T-helper 17 cell (primary cell): ENCODE measurements around the gene ETV2. TPM values are rescaled to one million over a fixed set of nuclear protein-coding genes. Genes with fewer than 3 reads are reported as not detected.
"Not testable (repeated sequence)": the region's sequence is repeated elsewhere in the genome, so short reads cannot be mapped to it uniquely, and the experiment has no call there.

Experiments
- ATAC-seq: fragments of 150-1000 bp; cut with Tn5 transposase; 2 replicates; pipeline ENCODE4 v1.10.0; 2021; ENCODE audit warnings: mild to moderate bottlenecking, moderate library complexity
- DNase-seq, 3 donors: peaks; one replicate each; pipeline versions ENCODE4 v3.0.0 to v3.0.0-alpha.2; 2020 to 2021
- H3K9me3 ChIP-seq: one replicate; pipeline ENCODE4 v1.7.0; 2013; ENCODE audit warnings: low read length, mild to moderate bottlenecking; ENCODE audit not compliant: control insufficient read depth, poor library complexity, severe bottlenecking
- H3K27ac Mint-ChIP-seq: one replicate; pipeline ENCODE4 v1.8.0; 2022; ENCODE audit warnings: mild to moderate bottlenecking, moderate library complexity, mixed read lengths
- H3K27me3 Mint-ChIP-seq: one replicate; pipeline ENCODE4 v1.8.0; 2022; ENCODE audit warnings: mixed read lengths
- H3K36me3 Mint-ChIP-seq: one replicate; pipeline ENCODE4 v1.8.0; 2022; ENCODE audit warnings: low read depth, mixed read lengths
- H3K4me1 Mint-ChIP-seq: one replicate; pipeline ENCODE4 v1.8.0; 2022; ENCODE audit warnings: mild to moderate bottlenecking, mixed read lengths
- H3K4me3 Mint-ChIP-seq: one replicate; pipeline ENCODE4 v1.8.0; 2022; ENCODE audit warnings: mild to moderate bottlenecking, moderate library complexity, mixed read lengths
- total RNA-seq, 4 donors: library from RNA in 2 of 4; stranded (reverse) in 2 of 4; gene quantifications; one replicate each; pipeline ENCODE4 v1.2.3 and lab custom pipeline; 2022 to 2026

ETV2 gene
- total RNA-seq, 2 donors from 2014 or later: 0.50 to 0.52 TPM

DNA sequence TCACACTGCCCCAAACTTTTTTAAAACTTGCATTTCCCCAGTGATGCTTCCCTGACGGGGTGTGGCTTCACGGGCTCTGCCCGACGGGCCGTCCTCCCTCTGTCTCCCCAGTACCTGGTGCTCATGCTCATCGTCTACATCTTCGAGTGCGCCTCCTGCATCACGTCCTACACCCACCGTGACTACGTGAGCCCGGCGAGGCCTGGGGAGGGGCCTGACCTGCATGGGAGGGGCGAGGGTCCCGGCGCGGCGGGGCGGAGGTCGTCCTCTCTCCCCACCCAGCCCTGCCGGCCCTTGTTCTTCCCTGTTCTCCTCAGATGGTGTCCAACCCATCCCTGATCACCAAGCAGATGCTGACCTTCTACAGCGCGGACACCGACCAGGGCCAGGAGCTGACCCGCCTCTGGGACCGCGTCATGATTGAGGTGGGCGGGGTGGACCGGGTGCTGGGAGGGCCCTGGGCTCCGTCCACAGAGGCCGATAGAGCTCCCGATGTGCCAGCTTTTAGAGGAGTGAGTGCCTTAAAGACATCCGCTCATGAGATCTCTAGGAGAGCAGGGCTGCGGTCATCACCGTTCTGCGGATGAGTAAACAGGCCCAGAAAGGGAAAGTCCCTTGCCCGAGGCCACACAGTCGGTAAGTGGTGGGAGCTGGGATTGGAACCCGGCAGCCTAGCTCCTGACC is 31.7 kb downstream of the ETV2 start:
- peaks cover 24% of the 10 kb centered on the region for H3K27me3 Mint-ChIP-seq
- H3K4me3 Mint-ChIP-seq: peak overlapping the region; percentile 89
- H3K27ac Mint-ChIP-seq: peak overlapping the region; percentile 37
- DNase-seq (peak in 2 of 3 donors; percentile 10 to 12), ATAC-seq (peak; percentile 88)
- peaks cover 18% of the 10 kb centered on the region for H3K4me1 Mint-ChIP-seq
- H3K36me3 Mint-ChIP-seq: peaks cover 6% of the 10 kb centered on the region
- no peaks in the 10 kb centered on the region for H3K9me3 ChIP-seq

DNA sequence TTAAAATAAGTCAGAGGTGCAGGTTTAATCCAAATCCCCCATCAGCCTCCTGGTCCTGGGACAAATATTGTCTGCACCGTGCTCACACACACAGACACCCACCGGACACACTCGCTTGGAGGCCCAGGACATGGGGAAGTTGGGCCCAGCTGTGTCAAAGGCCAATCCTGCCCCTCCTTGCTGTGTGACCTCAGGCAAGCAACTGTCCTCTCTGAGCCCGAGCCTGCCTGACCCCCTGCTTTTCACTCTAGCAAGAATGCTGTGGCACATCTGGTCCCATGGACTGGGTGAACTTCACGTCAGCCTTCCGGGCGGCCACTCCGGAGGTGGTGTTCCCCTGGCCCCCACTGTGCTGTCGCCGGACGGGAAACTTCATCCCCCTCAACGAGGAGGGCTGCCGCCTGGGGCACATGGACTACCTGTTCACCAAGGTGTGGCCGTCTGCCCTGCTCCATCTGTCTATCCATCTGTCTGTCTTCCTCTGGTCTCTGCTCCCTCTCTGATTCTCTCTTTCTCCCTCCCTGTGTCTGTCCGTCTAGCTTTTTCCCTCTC is 34.1 kb downstream of the ETV2 start:
- peaks cover 15% of the 10 kb centered on the region for H3K4me1 Mint-ChIP-seq
- no peak for DNase-seq
- no peak for ATAC-seq
- H3K36me3 Mint-ChIP-seq: peaks cover 2% of the 10 kb centered on the region
- no peak overlapping the region for H3K4me3 Mint-ChIP-seq
- peaks cover 10% of the 10 kb centered on the region for H3K27me3 Mint-ChIP-seq
- no peak overlapping the region for H3K27ac Mint-ChIP-seq
- no peaks in the 10 kb centered on the region for H3K9me3 ChIP-seq

DNA sequence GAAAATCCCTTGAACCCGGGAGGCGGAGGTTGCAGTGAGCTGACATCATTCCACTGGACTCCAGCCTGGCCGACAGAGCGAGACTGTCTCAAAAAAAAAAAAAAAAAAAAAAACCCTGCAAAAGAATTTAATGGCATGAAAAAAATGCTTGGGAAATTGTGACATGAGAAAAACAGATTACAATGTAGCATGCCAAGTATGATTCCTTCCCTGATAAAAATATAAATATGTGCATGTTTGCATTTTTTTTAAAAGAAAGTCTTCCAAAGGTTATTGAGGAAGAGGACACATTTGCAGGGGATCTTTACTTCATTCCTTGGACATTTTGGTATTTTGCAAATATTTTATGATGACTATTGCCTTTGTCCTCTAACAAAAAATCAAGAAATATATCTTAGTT is 48.3 kb downstream of the ETV2 start:
- Mint-ChIP-seq H3K27me3 (peaks cover 6% of the 10 kb centered on the region), H3K4me3 (no peak overlapping the region), H3K4me1 (peaks cover 3% of the 10 kb centered on the region), H3K27ac (no peak overlapping the region), H3K36me3 (no peaks in the 10 kb centered on the region)
- no peaks in the 10 kb centered on the region for H3K9me3 ChIP-seq
- DNase-seq (no peak), ATAC-seq (no peak)

DNA sequence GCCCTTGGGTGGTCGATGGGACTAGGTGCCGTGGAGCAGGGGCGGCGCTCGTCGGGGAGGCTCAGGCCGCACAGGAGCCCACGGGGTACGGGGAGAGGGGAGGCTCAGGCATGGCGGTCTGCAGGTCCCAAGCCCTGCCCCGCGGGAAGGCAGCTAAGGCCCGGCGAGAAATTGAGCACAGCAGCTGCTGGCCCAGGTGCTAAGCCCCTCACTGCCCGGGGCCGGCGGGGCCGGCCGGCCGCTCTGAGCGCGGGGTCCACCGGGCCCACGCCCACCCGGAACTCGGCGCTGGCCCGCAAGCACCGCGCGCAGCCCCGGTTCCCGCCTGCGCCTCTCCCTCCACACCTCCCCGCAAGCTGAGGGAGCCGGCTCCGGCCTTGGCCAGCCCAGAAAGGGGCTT is 49.6 kb downstream of the ETV2 start:
- H3K4me3 Mint-ChIP-seq, ATAC-seq, H3K27me3 Mint-ChIP-seq, DNase-seq, H3K27ac Mint-ChIP-seq, H3K9me3 ChIP-seq, H3K4me1 Mint-ChIP-seq, H3K36me3 Mint-ChIP-seq: not testable (repeated sequence)

DNA sequence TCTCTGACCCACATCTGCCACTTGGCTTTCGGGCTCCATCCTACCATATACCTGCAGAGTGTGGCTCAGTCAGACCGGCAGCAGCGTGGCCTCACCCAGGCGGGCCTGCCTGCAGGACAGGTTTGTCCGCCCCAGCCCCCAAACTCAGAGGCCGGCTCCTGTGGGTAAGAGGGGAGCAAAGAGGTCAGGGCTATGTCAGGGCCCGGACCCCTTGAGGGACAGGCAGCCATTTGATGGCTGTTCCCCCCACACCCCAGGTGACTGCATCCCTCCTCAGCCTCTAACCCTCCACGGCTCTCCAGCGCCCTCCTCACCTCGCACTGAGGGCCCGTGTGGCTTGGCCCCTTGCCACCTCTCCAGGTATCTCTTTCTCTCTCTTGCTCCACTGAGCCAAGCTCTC is 50.5 kb downstream of the ETV2 start:
- no peak for DNase-seq
- H3K36me3 Mint-ChIP-seq: no peaks in the 10 kb centered on the region
- no peak for ATAC-seq
- peaks cover 3% of the 10 kb centered on the region for H3K4me1 Mint-ChIP-seq
- no peaks in the 10 kb centered on the region for H3K9me3 ChIP-seq
- H3K27me3 Mint-ChIP-seq: peaks cover 6% of the 10 kb centered on the region
- no peak overlapping the region for H3K27ac Mint-ChIP-seq
- no peak overlapping the region for H3K4me3 Mint-ChIP-seq

DNA sequence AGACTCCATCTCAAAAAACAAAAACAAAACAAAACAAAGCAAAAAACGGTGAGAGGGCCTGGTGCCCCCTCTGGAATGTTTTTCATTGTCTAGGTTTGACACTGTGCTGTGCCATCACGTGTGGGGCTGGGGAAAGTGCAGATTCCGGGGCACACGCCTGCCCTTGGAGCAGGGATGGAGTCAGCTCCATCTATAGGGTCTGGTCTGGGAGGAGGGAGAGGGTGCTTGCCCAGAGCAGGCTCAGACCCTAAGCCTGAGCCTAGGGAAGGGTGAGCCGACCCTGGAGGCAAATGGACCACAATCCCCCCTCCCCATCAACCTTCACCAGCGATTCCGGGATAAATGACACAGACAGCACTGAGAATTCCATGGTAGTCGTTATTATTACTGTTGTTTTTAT is 51.9 kb downstream of the ETV2 start:
- peak; percentile 12 for ATAC-seq
- no peaks in the 10 kb centered on the region for H3K36me3 Mint-ChIP-seq
- H3K27ac Mint-ChIP-seq: peak overlapping the region; percentile 16
- peaks cover 6% of the 10 kb centered on the region for H3K27me3 Mint-ChIP-seq
- H3K4me3 Mint-ChIP-seq: no peak overlapping the region
- peaks cover 3% of the 10 kb centered on the region for H3K4me1 Mint-ChIP-seq
- H3K9me3 ChIP-seq: no peaks in the 10 kb centered on the region
- no peak for DNase-seq

DNA sequence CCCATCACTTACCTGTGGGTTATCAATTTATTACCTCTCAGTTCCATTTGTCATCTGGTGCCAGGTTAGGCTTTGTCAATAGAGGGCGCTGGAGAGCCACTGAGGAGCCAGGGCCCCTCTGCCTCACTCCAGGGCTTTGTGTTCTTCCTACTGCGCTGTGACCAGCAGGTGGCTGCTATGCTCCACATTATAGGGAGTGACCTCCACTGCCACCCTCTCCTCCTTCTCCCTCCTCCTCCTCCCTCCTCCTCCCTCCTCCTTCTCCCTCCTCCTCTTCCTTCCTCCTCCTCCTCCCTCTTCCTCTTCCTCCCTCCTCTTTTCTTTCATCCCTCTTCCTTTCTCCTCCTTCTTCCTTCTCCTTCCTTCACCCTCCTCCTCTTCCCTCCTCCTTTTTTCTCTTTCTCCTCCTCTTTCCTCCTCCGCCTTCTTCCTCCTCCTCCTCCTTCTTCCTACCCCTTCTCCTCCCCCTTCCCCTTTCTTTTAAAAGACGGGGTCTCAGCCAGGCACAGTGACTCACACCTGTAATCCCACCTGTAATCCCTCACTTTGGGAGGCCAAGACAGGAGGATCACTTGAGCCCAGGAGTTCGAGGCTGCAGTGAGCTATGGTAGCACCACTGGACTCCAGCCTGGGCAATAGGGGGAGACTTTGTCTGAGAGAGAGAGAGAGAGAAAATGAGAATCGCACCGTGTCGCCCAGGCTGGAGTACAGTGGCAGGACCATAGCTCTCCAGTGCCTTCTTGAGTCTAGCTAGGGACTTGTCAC is 52.5 kb downstream of the ETV2 start:
- no peak overlapping the region for H3K27ac Mint-ChIP-seq
- no peaks in the 10 kb centered on the region for H3K9me3 ChIP-seq
- H3K4me3 Mint-ChIP-seq: no peak overlapping the region
- peaks cover 3% of the 10 kb centered on the region for H3K4me1 Mint-ChIP-seq
- DNase-seq: peak; percentile 72 to 88 (median 79)
- peaks cover 6% of the 10 kb centered on the region for H3K27me3 Mint-ChIP-seq
- no peaks in the 10 kb centered on the region for H3K36me3 Mint-ChIP-seq
- peak; percentile 100 for ATAC-seq

Other genes starting within 250 kb of the ETV2 start
- under 1 TPM; 0.16 to 0.55 TPM for gene FFAR2, start 193.5 kb upstream of the ETV2 start, total RNA-seq
- not detected for gene KRTDAP, start 151.3 kb upstream of the ETV2 start, total RNA-seq
- gene DMKN, start 128.1 kb upstream of the ETV2 start, total RNA-seq: not detected
- gene SBSN, start 113.4 kb upstream of the ETV2 start, total RNA-seq: not detected
- not detected for gene GAPDHS, start 108.3 kb upstream of the ETV2 start, total RNA-seq
- gene TMEM147, start 96.1 kb upstream of the ETV2 start, total RNA-seq: 10 to 100 TPM; 30.5 to 37.0 TPM
- not detected for gene ATP4A, start 78.1 kb upstream of the ETV2 start, total RNA-seq
- not detected for gene PMIS2, start 55.6 kb upstream of the ETV2 start, total RNA-seq
- 10 to 100 TPM; 24.0 to 27.0 TPM for gene HAUS5, start 29.0 kb upstream of the ETV2 start, total RNA-seq
- 10 to 100 TPM; 39.6 to 40.8 TPM for gene RBM42, start 12.7 kb upstream of the ETV2 start, total RNA-seq
- 100 to 1,000 TPM; 194 to 206 TPM for gene COX6B1, start 6.6 kb downstream of the ETV2 start, total RNA-seq
- under 1 TPM in 1 of 2 donors, not detected in 1; 0.44 TPM for gene UPK1A, start 24.8 kb downstream of the ETV2 start, total RNA-seq
- 1 to 10 TPM; 3.4 to 5.0 TPM for gene ZBTB32, start 62.8 kb downstream of the ETV2 start, total RNA-seq
- gene KMT2B, start 76.3 kb downstream of the ETV2 start, total RNA-seq: 10 to 100 TPM; 74.0 to 76.1 TPM
- gene IGFLR1, start 100.7 kb downstream of the ETV2 start, total RNA-seq: 10 to 100 TPM; 48.1 to 59.0 TPM
- 10 to 100 TPM; 48.1 to 68.2 TPM for gene U2AF1L4, start 103.7 kb downstream of the ETV2 start, total RNA-seq
- gene PSENEN, start 103.9 kb downstream of the ETV2 start, total RNA-seq: 10 to 100 TPM; 21.2 to 24.9 TPM
- gene LIN37, start 106.8 kb downstream of the ETV2 start, total RNA-seq: 10 to 100 TPM; 12.6 to 13.6 TPM
- gene HSPB6, start 115.3 kb downstream of the ETV2 start, total RNA-seq: not detected
- gene PROSER3, start 116.4 kb downstream of the ETV2 start, total RNA-seq: 10 to 100 TPM; 36.2 to 36.6 TPM
- 10 to 100 TPM; 16.4 to 20.5 TPM for gene ARHGAP33, start 133.8 kb downstream of the ETV2 start, total RNA-seq
- gene PRODH2, start 171.1 kb downstream of the ETV2 start, total RNA-seq: not detected
- gene NPHS1, start 210.8 kb downstream of the ETV2 start, total RNA-seq: not detected
- gene KIRREL2, start 215.2 kb downstream of the ETV2 start, total RNA-seq: not detected
- gene APLP1, start 226.8 kb downstream of the ETV2 start, total RNA-seq: not detected